ENCODE results near the gene SLC6A3. TPM values are rescaled to one million over a fixed set of nuclear protein-coding genes. Genes with fewer than 3 reads are reported as not detected.
A peak's percentile ranks its signal among the peaks of the same experiment; 100 is the strongest.

Gene SLC6A3
- total and polyA plus RNA-seq, 9 of the 15 experiments (the other 6 are each of a cell fraction or from before 2014, with no cell fraction given) = not detected

- in situ Hi-C loops (cut with MboI) (no loop called here), intact Hi-C loops (cut with micrococcal nuclease) (no loop called here)
- no peak overlapping the region for H3K4me3 ChIP-seq
- TF ChIP-seq PCBP1 (IDR thresholded peaks at IDR 0.05; ENCODE audit: low read depth, low read length, poor library complexity, severe bottlenecking) = no peak
- TF ChIP-seq ZBTB49 (CRISPR knock-in tag; IDR thresholded peaks at IDR 0.05; ENCODE audit: borderline replicate concordance) = no peak
- no peak for TF ChIP-seq ZBTB9 (CRISPR knock-in tag; IDR thresholded peaks at IDR 0.05)
- TF ChIP-seq MYC (IDR thresholded peaks at IDR 0.05; ENCODE audit: low read depth, low read length) = no peak
- TF ChIP-seq MYC (CRISPR knock-in tag; IDR thresholded peaks at IDR 0.05; ENCODE audit: borderline replicate concordance, low read depth) = no peak
- peak; percentile 7; the same call in 1 of the 2 replicates for TF ChIP-seq ATF3 (IDR thresholded peaks at IDR 0.05)
- no peak for TF ChIP-seq ATF3 (CRISPR knock-in tag; conservative IDR thresholded peaks at IDR 0.05)
- no peak for TF ChIP-seq ZNF707 (CRISPR knock-in tag; conservative IDR thresholded peaks at IDR 0.05)
- no peak for TF ChIP-seq ZNF197 (CRISPR knock-in tag; IDR thresholded peaks at IDR 0.05; ENCODE audit: low read depth)
- ChIA-PET CTCF (ENCODE audit: low intra/inter-chr PET ratio) (no interaction called here), POLR2A (no interaction called here)
- WGBS (ENCODE audit: insufficient coverage, low coverage, missing lambda C conversion rate) = 7% methylated on average over 11 of the region's 11 CpGs
- no TSS peak for BruUV-seq (replicated peaks)
- no peak for DNase-seq (ENCODE audit: extremely low read depth in 1 of 4, low spot score in 3 of 4)
- H3K9me3 ChIP-seq (replicated peaks; ENCODE audit: control insufficient read depth, insufficient read depth, low read depth, low read length) = no peaks in the 10 kb centered on the region
- no peaks in the 10 kb centered on the region for H3K36me3 ChIP-seq (ENCODE audit: control insufficient read depth, insufficient read depth, low read length)
- peaks cover 13% of the 10 kb centered on the region for H4K20me1 ChIP-seq (replicated peaks; ENCODE audit: control insufficient read depth, insufficient read depth, low read length)
- peaks cover 0 to 4% of the 10 kb centered on the region in 2 experiments; a peak in 1 of 5 replicates for H3K4me1 ChIP-seq (replicated peaks in 1 of 2; ENCODE audit: control insufficient read depth in 2 of 2, insufficient read depth in 2 of 2, low read length in 2 of 2)
- peak; percentile 42 for ATAC-seq
- H3K27ac ChIP-seq (ENCODE audit: extremely low read depth, low read depth, low read length) = no peak overlapping the region
- H3K79me2 ChIP-seq (ENCODE audit: control insufficient read depth, insufficient read depth, low read length) = no peaks in the 10 kb centered on the region
- FAIRE-seq = no peak
- H2AFZ ChIP-seq (ENCODE audit: low read depth, low read length) = no peak overlapping the region
- H3K4me2 ChIP-seq (ENCODE audit: insufficient read depth, low read length) = no peak overlapping the region
- peaks cover 49 to 81% of the 10 kb centered on the region in 2 experiments for H3K27me3 ChIP-seq (ENCODE audit: control insufficient read depth in 2 of 2, insufficient read depth in 2 of 2, low read length in 2 of 2)
- H3K9ac ChIP-seq (ENCODE audit: insufficient read depth in 1 of 2, low read depth in 2 of 2, low read length in 2 of 2) = no peak overlapping the region
- H3K9me1 ChIP-seq (ENCODE audit: control insufficient read depth, insufficient read depth, low read length) = no peaks in the 10 kb centered on the region
These were observed 45.5 kb downstream of the SLC6A3 start for GRCh38 chr5:1399737-1400136.
